RWPE2 (cell line): ENCODE data around the gene KIAA0825.

Experiments
- ATAC-seq: fragments of 200-7000 bp; cut with Tn5 transposase; 3 replicates; pipeline ENCODE4 v1.9.1; 2021; ENCODE audit warnings: low read depth
- DNase-seq: peaks from one replicate; pipeline ENCODE4 v3.0.0-alpha.2; 2020; ENCODE audit warnings: low spot score
- H3K27ac ChIP-seq: fragments of 450-650 bp; 2 replicates; pipeline ENCODE4 v1.5.1; 2017; ENCODE audit warnings: mild to moderate bottlenecking; ENCODE audit not compliant: poor library complexity, severe bottlenecking
- H3K27me3 ChIP-seq: fragments of 250-450 bp; sonication (Bioruptor Pico); 2 replicates; pipeline ENCODE4 v1.5.1; 2021; ENCODE audit warnings: mild to moderate bottlenecking, moderate library complexity; ENCODE audit not compliant: insufficient read depth, poor library complexity, severe bottlenecking
- H3K36me3 ChIP-seq: fragments of 250-450 bp; sonication (Bioruptor Pico); 2 replicates; pipeline ENCODE4 v1.5.1; 2020; ENCODE audit warnings: low read depth, mild to moderate bottlenecking, moderate library complexity
- H3K4me1 ChIP-seq: fragments of 250-450 bp; sonication (Bioruptor Pico); 2 replicates; pipeline ENCODE4 v1.5.1; 2021; ENCODE audit warnings: mild to moderate bottlenecking, moderate library complexity; ENCODE audit not compliant: insufficient read depth, poor library complexity, severe bottlenecking
- H3K4me3 ChIP-seq: fragments of 250-450 bp; sonication (Bioruptor Pico); 2 replicates; pipeline ENCODE4 v1.5.1; 2021; ENCODE audit warnings: mild to moderate bottlenecking, moderate library complexity; ENCODE audit not compliant: severe bottlenecking
- H3K9me3 ChIP-seq: fragments of 250-450 bp; sonication (Bioruptor Pico); 2 replicates; pipeline ENCODE4 v1.5.1; 2021; ENCODE audit warnings: mild to moderate bottlenecking, moderate library complexity; ENCODE audit not compliant: severe bottlenecking
- TF ChIP-seq, protein P1 (sequence below): fragments of 450-650 bp; IDR thresholded peaks from one replicate; pipeline ENCODE4 v1.5.1; 2017; ENCODE audit warnings: mild to moderate bottlenecking, moderate library complexity; ENCODE audit not compliant: poor library complexity, severe bottlenecking

Gene KIAA0825

GRCh38 chr5:94403483-94403882, 214.9 kb downstream of the KIAA0825 start:
- H3K27ac ChIP-seq = no peak overlapping the region

DNA sequence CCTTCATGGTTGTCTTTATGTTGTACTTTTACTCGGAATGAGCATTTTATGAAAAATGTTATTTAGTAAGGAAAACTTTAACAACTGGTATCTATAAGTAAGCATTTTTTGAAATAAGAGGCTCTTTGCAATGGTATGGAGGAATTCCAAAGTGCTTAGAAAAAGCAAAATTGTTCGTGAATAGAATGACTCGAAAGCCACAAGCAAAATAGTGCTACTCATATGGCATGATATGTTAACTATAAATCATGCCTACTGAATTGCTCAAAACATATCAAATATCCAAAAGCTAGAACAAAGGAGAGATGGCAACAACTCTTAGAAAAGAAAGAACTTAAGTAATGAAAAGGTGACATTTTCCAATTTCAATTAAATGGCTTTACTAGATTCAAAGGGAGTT, 216.3 kb downstream of the KIAA0825 start:
- Histone ChIP-seq H3K4me3 (no peak overlapping the region), H3K9me3 (no peaks in the 10 kb centered on the region), H3K36me3 (no peaks in the 10 kb centered on the region), H3K27ac (no peak overlapping the region), H3K27me3 (peaks cover 4% of the 10 kb centered on the region), H3K4me1 (no peaks in the 10 kb centered on the region)
- DNase-seq = no peak
- TF ChIP-seq, protein P1, sequence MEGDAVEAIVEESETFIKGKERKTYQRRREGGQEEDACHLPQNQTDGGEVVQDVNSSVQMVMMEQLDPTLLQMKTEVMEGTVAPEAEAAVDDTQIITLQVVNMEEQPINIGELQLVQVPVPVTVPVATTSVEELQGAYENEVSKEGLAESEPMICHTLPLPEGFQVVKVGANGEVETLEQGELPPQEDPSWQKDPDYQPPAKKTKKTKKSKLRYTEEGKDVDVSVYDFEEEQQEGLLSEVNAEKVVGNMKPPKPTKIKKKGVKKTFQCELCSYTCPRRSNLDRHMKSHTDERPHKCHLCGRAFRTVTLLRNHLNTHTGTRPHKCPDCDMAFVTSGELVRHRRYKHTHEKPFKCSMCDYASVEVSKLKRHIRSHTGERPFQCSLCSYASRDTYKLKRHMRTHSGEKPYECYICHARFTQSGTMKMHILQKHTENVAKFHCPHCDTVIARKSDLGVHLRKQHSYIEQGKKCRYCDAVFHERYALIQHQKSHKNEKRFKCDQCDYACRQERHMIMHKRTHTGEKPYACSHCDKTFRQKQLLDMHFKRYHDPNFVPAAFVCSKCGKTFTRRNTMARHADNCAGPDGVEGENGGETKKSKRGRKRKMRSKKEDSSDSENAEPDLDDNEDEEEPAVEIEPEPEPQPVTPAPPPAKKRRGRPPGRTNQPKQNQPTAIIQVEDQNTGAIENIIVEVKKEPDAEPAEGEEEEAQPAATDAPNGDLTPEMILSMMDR = no peak
- no peak for ATAC-seq

More at GRCh38 chr5:94403483-94403882, 214.9 kb downstream of the KIAA0825 start:
- H3K27me3 ChIP-seq = peaks cover 4% of the 10 kb centered on the region
- no peak for DNase-seq
- TF ChIP-seq, protein P1 = no peak
- H3K4me3 ChIP-seq = no peak overlapping the region
- H3K9me3 ChIP-seq = no peaks in the 10 kb centered on the region
- no peak for ATAC-seq
- H3K4me1 ChIP-seq = no peaks in the 10 kb centered on the region
- no peaks in the 10 kb centered on the region for H3K36me3 ChIP-seq

- no peaks in the 10 kb centered on the region for H3K36me3 ChIP-seq
- no peaks in the 10 kb centered on the region for H3K9me3 ChIP-seq
- no peak overlapping the region for H3K4me3 ChIP-seq
- no peak for ATAC-seq
- TF ChIP-seq, protein P1 = no peak
- H3K27me3 ChIP-seq = no peaks in the 10 kb centered on the region
- H3K4me1 ChIP-seq = no peaks in the 10 kb centered on the region
- H3K27ac ChIP-seq = no peak overlapping the region
- DNase-seq = no peak
Measured at GRCh38 chr5:94397508-94397907, 220.9 kb downstream of the KIAA0825 start.

- Histone ChIP-seq H3K4me1 (no peaks in the 10 kb centered on the region), H3K4me3 (no peak overlapping the region), H3K36me3 (no peaks in the 10 kb centered on the region), H3K27me3 (no peaks in the 10 kb centered on the region), H3K9me3 (no peaks in the 10 kb centered on the region), H3K27ac (no peak overlapping the region)
- TF ChIP-seq, protein P1 = no peak
- DNase-seq (no peak), ATAC-seq (no peak)
Measured at GRCh38 chr5:94396687-94397086, 221.7 kb downstream of the KIAA0825 start.

DNA sequence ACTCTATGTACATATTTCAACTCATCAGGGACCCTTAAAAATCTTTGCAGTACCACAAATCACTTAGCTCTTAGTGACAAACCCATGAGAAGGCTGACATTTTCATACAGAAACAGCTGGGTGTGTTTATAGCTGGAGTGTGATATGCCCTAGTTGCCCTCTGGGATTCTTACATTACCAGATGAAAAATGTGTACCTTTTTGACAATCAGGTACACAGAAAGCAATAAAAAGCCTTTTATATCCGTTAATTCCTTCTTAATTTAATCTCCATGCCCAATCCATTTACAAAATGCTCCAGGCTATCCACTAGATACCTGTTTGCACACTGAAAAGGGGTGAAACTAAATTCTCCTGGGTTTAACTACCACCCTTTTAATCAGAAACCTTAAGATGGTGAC, 222.9 kb downstream of the KIAA0825 start:
- Histone ChIP-seq H3K4me3 (no peak overlapping the region), H3K9me3 (no peaks in the 10 kb centered on the region), H3K27ac (no peak overlapping the region), H3K4me1 (no peaks in the 10 kb centered on the region), H3K27me3 (no peaks in the 10 kb centered on the region), H3K36me3 (no peaks in the 10 kb centered on the region)
- DNase-seq = no peak
- TF ChIP-seq, protein P1 = no peak
- no peak for ATAC-seq
